ENCODE results near the gene THSD7A.
"Not testable (repeated sequence)": the region's sequence is repeated elsewhere in the genome, so short reads cannot be mapped to it uniquely, and the experiment has no call there.

THSD7A gene

GRCh38 chr7:11587048-11587447 lies 244.9 kb downstream of the THSD7A start:
- no peak for DNase-seq (ENCODE audit: low read depth in 2 of 2)

- no peak for DNase-seq (ENCODE audit: low read depth in 2 of 2)
Observed at GRCh38 chr7:11584406-11585031, 247.5 kb downstream of the THSD7A start.

GRCh38 chr7:11579141-11579540 lies 252.9 kb downstream of the THSD7A start:
- DNase-seq (ENCODE audit: low read depth in 2 of 2) = no peak

GRCh38 chr7:11576310-11576709 lies 255.7 kb downstream of the THSD7A start:
- no peak for DNase-seq (ENCODE audit: low read depth in 2 of 2)

GRCh38 chr7:11573128-11573750 lies 258.8 kb downstream of the THSD7A start:
- DNase-seq (ENCODE audit: low read depth in 2 of 2) = no peak

GRCh38 chr7:11570922-11571550 lies 261.0 kb downstream of the THSD7A start:
- DNase-seq (ENCODE audit: low read depth in 2 of 2) = no peak

- DNase-seq (ENCODE audit: low read depth in 2 of 2) = no peak
Observed at GRCh38 chr7:11570205-11570604, 261.8 kb downstream of the THSD7A start.

- DNase-seq (ENCODE audit: low read depth in 2 of 2) = no peak
Observed at GRCh38 chr7:11567571-11567970, 264.4 kb downstream of the THSD7A start.

- no peak for DNase-seq (ENCODE audit: low read depth in 2 of 2)
Observed at GRCh38 chr7:11557627-11558026, 274.4 kb downstream of the THSD7A start.

GRCh38 chr7:11552676-11553296 lies 279.2 kb downstream of the THSD7A start:
- no peak for DNase-seq (ENCODE audit: low read depth in 2 of 2)

- no peak for DNase-seq (ENCODE audit: low read depth in 2 of 2)
Observed at GRCh38 chr7:11551470-11551869, 280.5 kb downstream of the THSD7A start.

- no peak for DNase-seq (ENCODE audit: low read depth in 2 of 2)
Observed at GRCh38 chr7:11548532-11548931, 283.5 kb downstream of the THSD7A start.

- no peak for DNase-seq (ENCODE audit: low read depth in 2 of 2)
Observed at GRCh38 chr7:11541330-11541729, 290.7 kb downstream of the THSD7A start.

- no peak for DNase-seq (ENCODE audit: low read depth in 2 of 2)
Observed at GRCh38 chr7:11540271-11540761, 291.7 kb downstream of the THSD7A start.

- DNase-seq (ENCODE audit: low read depth in 2 of 2) = no peak
Observed at GRCh38 chr7:11539853-11540252, 292.1 kb downstream of the THSD7A start.

- DNase-seq (ENCODE audit: low read depth in 2 of 2) = no peak
Observed at GRCh38 chr7:11538751-11539299, 293.2 kb downstream of the THSD7A start.

- DNase-seq (ENCODE audit: low read depth in 2 of 2) = no peak
Observed at GRCh38 chr7:11533229-11533820, 298.7 kb downstream of the THSD7A start.

- DNase-seq (ENCODE audit: low read depth in 2 of 2) = no peak
Observed at GRCh38 chr7:11529382-11529781, 302.6 kb downstream of the THSD7A start.

GRCh38 chr7:11527707-11528106 lies 304.3 kb downstream of the THSD7A start:
- DNase-seq (ENCODE audit: low read depth in 2 of 2) = no peak

GRCh38 chr7:11524476-11525397 lies 307.3 kb downstream of the THSD7A start:
- DNase-seq (ENCODE audit: low read depth in 2 of 2) = no peak

- not testable (repeated sequence) for DNase-seq (ENCODE audit: low read depth in 2 of 2)
Observed at GRCh38 chr7:11521964-11522499, 310.0 kb downstream of the THSD7A start.
